Liver (tissue), 3 donors: ENCODE data around the gene PTRH2.

ENCODE experiments used
- ATF3 ChIP-seq: IDR thresholded peaks from 2 replicates; pipeline ENCODE4 v1.6.1; 2016; ENCODE audit warnings: antibody characterized with exemption
- CTCF ChIP-seq: fragments of 150-350 bp; IDR thresholded peaks from 2 replicates; pipeline ENCODE4 v1.5.1; 2017; ENCODE audit warnings: improper control_type of control experiment, low read depth, low read length; ENCODE audit not compliant: missing input control
- EGR1 ChIP-seq, 2 donors: IDR thresholded peaks; 2 replicates each; pipeline ENCODE4 v1.6.1; 2016 to 2018; ENCODE audit warnings: antibody characterized with exemption in 2 of 2, low read depth in 2 of 2
- HNF4G ChIP-seq: IDR thresholded peaks from 2 replicates; pipeline ENCODE4 v1.6.1; 2016; ENCODE audit warnings: antibody characterized with exemption
- MAX ChIP-seq: IDR thresholded peaks from 2 replicates; pipeline ENCODE4 v1.6.1; 2016; ENCODE audit warnings: antibody characterized with exemption
- YY1 ChIP-seq: IDR thresholded peaks from 2 replicates; pipeline ENCODE4 v1.6.1; 2016; ENCODE audit warnings: antibody characterized with exemption, mild to moderate bottlenecking
- TF ChIP-seq, protein P1 (sequence below): IDR thresholded peaks from 2 replicates; pipeline ENCODE4 v1.6.1; 2016; ENCODE audit warnings: antibody characterized with exemption, mild to moderate bottlenecking
- donor health status: healthy.
- donor health status: healthy.

- TF ChIP-seq YY1: no peak
- no peak for TF ChIP-seq ATF3
- TF ChIP-seq, protein P1, sequence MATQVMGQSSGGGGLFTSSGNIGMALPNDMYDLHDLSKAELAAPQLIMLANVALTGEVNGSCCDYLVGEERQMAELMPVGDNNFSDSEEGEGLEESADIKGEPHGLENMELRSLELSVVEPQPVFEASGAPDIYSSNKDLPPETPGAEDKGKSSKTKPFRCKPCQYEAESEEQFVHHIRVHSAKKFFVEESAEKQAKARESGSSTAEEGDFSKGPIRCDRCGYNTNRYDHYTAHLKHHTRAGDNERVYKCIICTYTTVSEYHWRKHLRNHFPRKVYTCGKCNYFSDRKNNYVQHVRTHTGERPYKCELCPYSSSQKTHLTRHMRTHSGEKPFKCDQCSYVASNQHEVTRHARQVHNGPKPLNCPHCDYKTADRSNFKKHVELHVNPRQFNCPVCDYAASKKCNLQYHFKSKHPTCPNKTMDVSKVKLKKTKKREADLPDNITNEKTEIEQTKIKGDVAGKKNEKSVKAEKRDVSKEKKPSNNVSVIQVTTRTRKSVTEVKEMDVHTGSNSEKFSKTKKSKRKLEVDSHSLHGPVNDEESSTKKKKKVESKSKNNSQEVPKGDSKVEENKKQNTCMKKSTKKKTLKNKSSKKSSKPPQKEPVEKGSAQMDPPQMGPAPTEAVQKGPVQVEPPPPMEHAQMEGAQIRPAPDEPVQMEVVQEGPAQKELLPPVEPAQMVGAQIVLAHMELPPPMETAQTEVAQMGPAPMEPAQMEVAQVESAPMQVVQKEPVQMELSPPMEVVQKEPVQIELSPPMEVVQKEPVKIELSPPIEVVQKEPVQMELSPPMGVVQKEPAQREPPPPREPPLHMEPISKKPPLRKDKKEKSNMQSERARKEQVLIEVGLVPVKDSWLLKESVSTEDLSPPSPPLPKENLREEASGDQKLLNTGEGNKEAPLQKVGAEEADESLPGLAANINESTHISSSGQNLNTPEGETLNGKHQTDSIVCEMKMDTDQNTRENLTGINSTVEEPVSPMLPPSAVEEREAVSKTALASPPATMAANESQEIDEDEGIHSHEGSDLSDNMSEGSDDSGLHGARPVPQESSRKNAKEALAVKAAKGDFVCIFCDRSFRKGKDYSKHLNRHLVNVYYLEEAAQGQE: no peak
- no peak for TF ChIP-seq MAX
- TF ChIP-seq CTCF: no peak
- TF ChIP-seq HNF4G: no peak
- no peak for TF ChIP-seq EGR1 (IDR thresholded peaks at IDR 0.05; ENCODE audit: low read depth in 2 of 2)
Measured at GRCh38 chr17:59698143-59698542, 9.1 kb downstream of the PTRH2 start.
